Subcutaneous abdominal adipose tissue (tissue), 5 donors: ENCODE results near the gene MAPKAPK2.
A peak's percentile ranks its signal among the peaks of the same experiment; 100 is the strongest.
"Not testable (repeated sequence)": the region's sequence is repeated elsewhere in the genome, so short reads cannot be mapped to it uniquely, and the experiment has no call there.

Source experiments
- H3K27ac ChIP-seq: one replicate; pipeline ENCODE4 v1.7.0; 2013; ENCODE audit warnings: low read depth, mild to moderate bottlenecking, inconsistent platforms, low read length, moderate library complexity
- H3K27me3 ChIP-seq, 5 donors: one replicate each; pipeline ENCODE4 v1.7.0; 2013; ENCODE audit warnings: low read length in 5 of 5, inconsistent platforms in 1 of 5; ENCODE audit not compliant: control insufficient read depth in 5 of 5, insufficient read depth in 4 of 5
- H3K36me3 ChIP-seq, 5 donors: one replicate each; pipeline ENCODE4 v1.7.0; 2013; ENCODE audit warnings: low read length in 5 of 5; ENCODE audit not compliant: control insufficient read depth in 5 of 5, insufficient read depth in 5 of 5
- H3K4me1 ChIP-seq, 5 donors: one replicate each; pipeline ENCODE4 v1.7.0; 2013; ENCODE audit warnings: low read length in 5 of 5, mild to moderate bottlenecking in 3 of 5, moderate library complexity in 1 of 5; ENCODE audit not compliant: control insufficient read depth in 5 of 5, insufficient read depth in 5 of 5
- H3K4me3 ChIP-seq, 5 donors: one replicate each; pipeline ENCODE4 v1.7.0; 2013; ENCODE audit warnings: low read length in 5 of 5, low read depth in 1 of 5
- H3K9ac ChIP-seq, 5 donors: one replicate each; pipeline ENCODE4 v1.7.0; 2013; ENCODE audit warnings: low read length in 5 of 5, mild to moderate bottlenecking in 4 of 5, moderate library complexity in 3 of 5
- H3K9me3 ChIP-seq, 5 donors: one replicate each; pipeline ENCODE4 v1.7.0; 2013; ENCODE audit warnings: low read length in 5 of 5; ENCODE audit not compliant: control insufficient read depth in 5 of 5
- donor health status: healthy.
- donor health status: healthy.
- donor health status: healthy.
- donor health status: healthy.
- donor health status: healthy.

MAPKAPK2 gene

GRCh38 chr1:206765771-206766170 lies 81.1 kb downstream of the MAPKAPK2 start:
- not testable (repeated sequence) for H3K36me3 ChIP-seq, H3K27me3 ChIP-seq, H3K9me3 ChIP-seq, H3K27ac ChIP-seq, H3K9ac ChIP-seq, H3K4me3 ChIP-seq
- peaks cover 0 to 25% (median 0%) of the 10 kb centered on the region in 5 donors for H3K4me1 ChIP-seq

GRCh38 chr1:206766251-206766856 lies 81.6 kb downstream of the MAPKAPK2 start:
- no peaks in the 10 kb centered on the region for H3K36me3 ChIP-seq
- H3K4me1 ChIP-seq = peaks cover 0 to 27% (median 0%) of the 10 kb centered on the region in 5 donors
- H3K9me3 ChIP-seq = peaks cover 0 to 2% (median 0%) of the 10 kb centered on the region in 5 donors
- H3K9ac ChIP-seq = no peak overlapping the region
- H3K27ac ChIP-seq = no peak overlapping the region
- no peaks in the 10 kb centered on the region for H3K27me3 ChIP-seq
- H3K4me3 ChIP-seq = no peak overlapping the region

- peak overlapping the region in 1 of 5 donors; percentile 57 for H3K4me3 ChIP-seq
- peaks cover 0 to 2% (median 0%) of the 10 kb centered on the region in 5 donors for H3K9me3 ChIP-seq
- no peaks in the 10 kb centered on the region for H3K36me3 ChIP-seq
- H3K27me3 ChIP-seq = peaks cover 0 to 3% (median 0%) of the 10 kb centered on the region in 5 donors
- H3K27ac ChIP-seq = no peak overlapping the region
- no peak overlapping the region for H3K9ac ChIP-seq
- H3K4me1 ChIP-seq = peaks cover 0 to 47% (median 7%) of the 10 kb centered on the region in 5 donors
Measured at GRCh38 chr1:206768472-206769303, 84.0 kb downstream of the MAPKAPK2 start.

GRCh38 chr1:206769304-206769731 lies 84.6 kb downstream of the MAPKAPK2 start:
- Histone ChIP-seq H3K4me1 (peaks cover 0 to 53% (median 7%) of the 10 kb centered on the region in 5 donors), H3K27ac (no peak overlapping the region), H3K36me3 (no peaks in the 10 kb centered on the region), H3K9me3 (peaks cover 0 to 2% (median 0%) of the 10 kb centered on the region in 5 donors), H3K27me3 (peaks cover 0 to 8% (median 0%) of the 10 kb centered on the region in 5 donors), H3K4me3 (peak overlapping the region in 3 of 5 donors; percentile 4 to 57 (median 24)), H3K9ac (no peak overlapping the region)

GRCh38 chr1:206770531-206771337 lies 86.0 kb downstream of the MAPKAPK2 start, which contains the start of gene IL19:
Gene IL19, plus strand, starts transcription at chr1:206770773. Its CDS starts 65,890 bp downstream, at chr1:206836663.
- H3K9ac ChIP-seq = peak within 1 kb of the TSS in 1 of 5 donors; percentile 47
- peak within 1 kb of the TSS; percentile 9 to 57 (median 36) for H3K4me3 ChIP-seq
- H3K27ac ChIP-seq = no peak within 1 kb of the TSS

GRCh38 chr1:206771338-206771692 lies 86.6 kb downstream of the MAPKAPK2 start:
- Histone ChIP-seq H3K9me3 (no peaks in the 10 kb centered on the region), H3K4me1 (peaks cover 0 to 52% (median 7%) of the 10 kb centered on the region in 5 donors), H3K9ac (no peak overlapping the region), H3K27me3 (peaks cover 0 to 11% (median 0%) of the 10 kb centered on the region in 5 donors), H3K27ac (no peak overlapping the region), H3K4me3 (no peak overlapping the region), H3K36me3 (no peaks in the 10 kb centered on the region)

More at GRCh38 chr1:206770531-206771337, 86.0 kb downstream of the MAPKAPK2 start, which contains the start of gene IL19:
- Histone ChIP-seq H3K27me3 (peaks cover 0 to 11% (median 0%) of the 10 kb centered on the region in 5 donors), H3K9me3 (no peaks in the 10 kb centered on the region), H3K36me3 (no peaks in the 10 kb centered on the region), H3K4me1 (peaks cover 0 to 56% (median 7%) of the 10 kb centered on the region in 5 donors)

- H3K9me3 ChIP-seq = no peaks in the 10 kb centered on the region
- peaks cover 0 to 47% (median 9%) of the 10 kb centered on the region in 5 donors for H3K4me1 ChIP-seq
- H3K4me3 ChIP-seq = no peak within 1 kb of the TSS
- H3K36me3 ChIP-seq = no peaks in the 10 kb centered on the region
- peak within 1 kb of the TSS; percentile 16 for H3K27ac ChIP-seq
- H3K27me3 ChIP-seq = peaks cover 0 to 11% (median 0%) of the 10 kb centered on the region in 5 donors
- no peak within 1 kb of the TSS for H3K9ac ChIP-seq
Measured at GRCh38 chr1:206772243-206772937, 87.7 kb downstream of the MAPKAPK2 start, which contains the start of gene IL10. Gene IL10, minus strand, starts transcription at chr1:206772494. Its CDS starts 59 bp downstream, at chr1:206772435.

GRCh38 chr1:206774093-206774492 lies 89.4 kb downstream of the MAPKAPK2 start:
- H3K27ac ChIP-seq = no peak overlapping the region
- no peak overlapping the region for H3K9ac ChIP-seq
- no peak overlapping the region for H3K4me3 ChIP-seq
- H3K9me3 ChIP-seq = no peaks in the 10 kb centered on the region
- peaks cover 0 to 59% (median 26%) of the 10 kb centered on the region in 5 donors for H3K4me1 ChIP-seq
- H3K27me3 ChIP-seq = peaks cover 0 to 11% (median 0%) of the 10 kb centered on the region in 5 donors
- no peaks in the 10 kb centered on the region for H3K36me3 ChIP-seq

- Histone ChIP-seq H3K36me3 (no peaks in the 10 kb centered on the region), H3K9ac (no peak overlapping the region), H3K4me3 (no peak overlapping the region), H3K27ac (no peak overlapping the region), H3K9me3 (no peaks in the 10 kb centered on the region), H3K27me3 (peaks cover 0 to 11% (median 0%) of the 10 kb centered on the region in 5 donors), H3K4me1 (peaks cover 0 to 59% (median 27%) of the 10 kb centered on the region in 5 donors)
Measured at GRCh38 chr1:206776229-206776628, 91.5 kb downstream of the MAPKAPK2 start.
